Eye (tissue), 1 donor: Measurements from ENCODE around the gene SGCA.
A peak's percentile ranks its signal among the peaks of the same experiment; 100 is the strongest.

Experiments
- DNase-seq: peaks from one replicate; pipeline ENCODE4 v3.0.0-alpha.2; 2015

SGCA gene

GRCh38 chr17:50167371-50167770 is 1.6 kb downstream of the SGCA start:
- DNase-seq = no peak

- no peak for DNase-seq
Observed at GRCh38 chr17:50168319-50168718, 2.5 kb downstream of the SGCA start.

GRCh38 chr17:50169121-50169764 is 3.4 kb downstream of the SGCA start:
- DNase-seq = peak; percentile 92

- DNase-seq = no peak
Observed at GRCh38 chr17:50169881-50170459, 4.2 kb downstream of the SGCA start.

- no peak for DNase-seq
Observed at GRCh38 chr17:50170662-50171370, 5.0 kb downstream of the SGCA start.

GRCh38 chr17:50171371-50172071 is 5.7 kb downstream of the SGCA start:
- no peak for DNase-seq

GRCh38 chr17:50172130-50172529 is 6.3 kb downstream of the SGCA start:
- DNase-seq = no peak

- DNase-seq = no peak
Observed at GRCh38 chr17:50172936-50173334, 7.1 kb downstream of the SGCA start.

GRCh38 chr17:50173335-50173941 is 7.6 kb downstream of the SGCA start:
- DNase-seq = peak; percentile 75

GRCh38 chr17:50174444-50174843 is 8.6 kb downstream of the SGCA start:
- DNase-seq = no peak

GRCh38 chr17:50175035-50175807 is 9.4 kb downstream of the SGCA start:
- DNase-seq = no peak

GRCh38 chr17:50176559-50177357 is 11.0 kb downstream of the SGCA start:
- no peak for DNase-seq

GRCh38 chr17:50177476-50177875 is 11.7 kb downstream of the SGCA start:
- DNase-seq = no peak

- peak; percentile 87 for DNase-seq
Observed at GRCh38 chr17:50177983-50178834, 12.4 kb downstream of the SGCA start.

- DNase-seq = no peak
Observed at GRCh38 chr17:50180111-50180510, 14.3 kb downstream of the SGCA start.

- DNase-seq = no peak
Observed at GRCh38 chr17:50180620-50181019, 14.8 kb downstream of the SGCA start.

- DNase-seq = no peak
Observed at GRCh38 chr17:50181144-50181543, 15.3 kb downstream of the SGCA start.

- DNase-seq = no peak
Observed at GRCh38 chr17:50181591-50182560, 16.1 kb downstream of the SGCA start.

GRCh38 chr17:50182783-50183420 is 17.1 kb downstream of the SGCA start:
- no peak for DNase-seq
